GM18520 (cell line): ENCODE measurements around the gene EHD1.

Experiments
- ATAC-seq: cut with Tn5 transposase; IDR thresholded peaks from one replicate; pipeline ENCODE4 v1.9.1; 2021; ENCODE audit not compliant: unreplicated experiment

Gene EHD1

GRCh38 chr11:64802370-64803157, 75.9 kb downstream of the EHD1 start:
- peak; percentile 18 for ATAC-seq
